SK-N-SH treated with all-trans-retinoic acid at 6 μM for 48 hours (cell line): ENCODE data around the gene SERP1.
"Not testable (repeated sequence)": the region's sequence is repeated elsewhere in the genome, so short reads cannot be mapped to it uniquely, and the experiment has no call there.

ENCODE experiments used
- ARNTL ChIP-seq: fragments of 450-650 bp; formaldehyde crosslinking; IDR thresholded peaks from 2 replicates; pipeline ENCODE4 v1.5.0; 2020; ENCODE audit warnings: low read depth, mild to moderate bottlenecking, moderate library complexity, borderline replicate concordance
- CREB5 ChIP-seq: fragments of 250-450 bp; sonication (Bioruptor Pico); IDR thresholded peaks from 2 replicates; pipeline ENCODE4 v1.5.1; 2020; ENCODE audit warnings: low read depth, mild to moderate bottlenecking, moderate library complexity
- GLIS3 ChIP-seq: fragments of 250-450 bp; sonication (Bioruptor Pico); IDR thresholded peaks from 2 replicates; pipeline ENCODE4 v1.5.0; 2020; ENCODE audit warnings: mild to moderate bottlenecking, moderate library complexity
- PATZ1 ChIP-seq: fragments of 250-450 bp; sonication (Bioruptor Pico); IDR thresholded peaks from 2 replicates; pipeline ENCODE4 v1.8.0; 2020; ENCODE audit warnings: mild to moderate bottlenecking, moderate library complexity, borderline replicate concordance
- RARB ChIP-seq: fragments of 250-450 bp; sonication (Bioruptor Pico); IDR thresholded peaks from 2 replicates; pipeline ENCODE4 v1.8.0; 2021; ENCODE audit warnings: mild to moderate bottlenecking, moderate library complexity
- ZC3H10 ChIP-seq: fragments of 250-450 bp; sonication (Bioruptor Pico); IDR thresholded peaks from 2 replicates; pipeline ENCODE4 v1.5.1; 2021; ENCODE audit warnings: mild to moderate bottlenecking, moderate library complexity
- ZFP3 ChIP-seq: fragments of 250-450 bp; sonication (Bioruptor Pico); IDR thresholded peaks from 2 replicates; pipeline ENCODE4 v1.5.0; 2020; ENCODE audit warnings: mild to moderate bottlenecking, moderate library complexity
- TF ChIP-seq, protein P1 (sequence below): fragments of 250-450 bp; sonication (Bioruptor Pico); IDR thresholded peaks from 2 replicates; pipeline ENCODE4 v1.5.1; 2021; ENCODE audit warnings: mild to moderate bottlenecking, moderate library complexity
- TF ChIP-seq, protein P2 (sequence below): fragments of 250-450 bp; sonication (Bioruptor Pico); IDR thresholded peaks from 2 replicates; pipeline ENCODE4 v1.8.0; 2021; ENCODE audit warnings: low read depth, mild to moderate bottlenecking, moderate library complexity, borderline replicate concordance

DNA sequence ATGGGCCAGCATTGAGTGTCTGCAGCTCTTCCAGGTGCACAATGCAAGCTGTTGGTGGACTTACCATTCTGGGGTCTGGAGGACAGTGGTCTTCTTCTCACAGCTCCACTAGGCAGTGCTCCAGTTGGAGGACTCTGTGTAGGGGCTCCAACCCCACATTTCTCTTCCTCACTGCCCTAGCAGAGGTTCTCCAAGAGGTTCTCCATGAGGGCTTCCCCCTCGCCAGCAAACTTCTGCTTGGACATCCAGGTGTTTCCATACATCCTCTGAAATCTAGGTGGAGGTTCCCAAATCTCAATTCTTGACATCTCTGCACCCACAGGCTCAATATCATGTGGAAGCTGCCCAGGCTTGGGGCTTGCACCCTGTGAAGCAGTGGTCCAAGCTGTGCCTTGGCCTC, 45.3 kb downstream of the SERP1 start:
- not testable (repeated sequence) for TF ChIP-seq ZC3H10 (CRISPR knock-in tag); ZFP3 (CRISPR knock-in tag); PATZ1 (CRISPR knock-in tag); CREB5; RARB (CRISPR knock-in tag); ARNTL; GLIS3 (CRISPR knock-in tag)
- TF ChIP-seq, protein P1, sequence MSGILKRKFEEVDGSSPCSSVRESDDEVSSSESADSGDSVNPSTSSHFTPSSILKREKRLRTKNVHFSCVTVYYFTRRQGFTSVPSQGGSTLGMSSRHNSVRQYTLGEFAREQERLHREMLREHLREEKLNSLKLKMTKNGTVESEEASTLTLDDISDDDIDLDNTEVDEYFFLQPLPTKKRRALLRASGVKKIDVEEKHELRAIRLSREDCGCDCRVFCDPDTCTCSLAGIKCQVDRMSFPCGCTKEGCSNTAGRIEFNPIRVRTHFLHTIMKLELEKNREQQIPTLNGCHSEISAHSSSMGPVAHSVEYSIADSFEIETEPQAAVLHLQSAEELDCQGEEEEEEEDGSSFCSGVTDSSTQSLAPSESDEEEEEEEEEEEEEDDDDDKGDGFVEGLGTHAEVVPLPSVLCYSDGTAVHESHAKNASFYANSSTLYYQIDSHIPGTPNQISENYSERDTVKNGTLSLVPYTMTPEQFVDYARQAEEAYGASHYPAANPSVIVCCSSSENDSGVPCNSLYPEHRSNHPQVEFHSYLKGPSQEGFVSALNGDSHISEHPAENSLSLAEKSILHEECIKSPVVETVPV = not testable (repeated sequence)
- TF ChIP-seq, protein P2, sequence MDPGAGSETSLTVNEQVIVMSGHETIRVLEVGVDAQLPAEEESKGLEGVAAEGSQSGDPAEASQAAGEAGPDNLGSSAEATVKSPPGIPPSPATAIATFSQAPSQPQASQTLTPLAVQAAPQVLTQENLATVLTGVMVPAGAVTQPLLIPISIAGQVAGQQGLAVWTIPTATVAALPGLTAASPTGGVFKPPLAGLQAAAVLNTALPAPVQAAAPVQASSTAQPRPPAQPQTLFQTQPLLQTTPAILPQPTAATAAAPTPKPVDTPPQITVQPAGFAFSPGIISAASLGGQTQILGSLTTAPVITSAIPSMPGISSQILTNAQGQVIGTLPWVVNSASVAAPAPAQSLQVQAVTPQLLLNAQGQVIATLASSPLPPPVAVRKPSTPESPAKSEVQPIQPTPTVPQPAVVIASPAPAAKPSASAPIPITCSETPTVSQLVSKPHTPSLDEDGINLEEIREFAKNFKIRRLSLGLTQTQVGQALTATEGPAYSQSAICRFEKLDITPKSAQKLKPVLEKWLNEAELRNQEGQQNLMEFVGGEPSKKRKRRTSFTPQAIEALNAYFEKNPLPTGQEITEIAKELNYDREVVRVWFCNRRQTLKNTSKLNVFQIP = not testable (repeated sequence)
